Inflammatory macrophage treated with lipopolysaccharide for 1 hour (primary cell): Measurements from ENCODE around the gene ASL.
"Not testable (repeated sequence)": the region's sequence is repeated elsewhere in the genome, so short reads cannot be mapped to it uniquely, and the experiment has no call there.

Source experiments
- DNase-seq, 2 donors: peaks; one replicate each; pipeline ENCODE4 v3.0.0-alpha.2; 2020 to 2022

ASL gene

DNA sequence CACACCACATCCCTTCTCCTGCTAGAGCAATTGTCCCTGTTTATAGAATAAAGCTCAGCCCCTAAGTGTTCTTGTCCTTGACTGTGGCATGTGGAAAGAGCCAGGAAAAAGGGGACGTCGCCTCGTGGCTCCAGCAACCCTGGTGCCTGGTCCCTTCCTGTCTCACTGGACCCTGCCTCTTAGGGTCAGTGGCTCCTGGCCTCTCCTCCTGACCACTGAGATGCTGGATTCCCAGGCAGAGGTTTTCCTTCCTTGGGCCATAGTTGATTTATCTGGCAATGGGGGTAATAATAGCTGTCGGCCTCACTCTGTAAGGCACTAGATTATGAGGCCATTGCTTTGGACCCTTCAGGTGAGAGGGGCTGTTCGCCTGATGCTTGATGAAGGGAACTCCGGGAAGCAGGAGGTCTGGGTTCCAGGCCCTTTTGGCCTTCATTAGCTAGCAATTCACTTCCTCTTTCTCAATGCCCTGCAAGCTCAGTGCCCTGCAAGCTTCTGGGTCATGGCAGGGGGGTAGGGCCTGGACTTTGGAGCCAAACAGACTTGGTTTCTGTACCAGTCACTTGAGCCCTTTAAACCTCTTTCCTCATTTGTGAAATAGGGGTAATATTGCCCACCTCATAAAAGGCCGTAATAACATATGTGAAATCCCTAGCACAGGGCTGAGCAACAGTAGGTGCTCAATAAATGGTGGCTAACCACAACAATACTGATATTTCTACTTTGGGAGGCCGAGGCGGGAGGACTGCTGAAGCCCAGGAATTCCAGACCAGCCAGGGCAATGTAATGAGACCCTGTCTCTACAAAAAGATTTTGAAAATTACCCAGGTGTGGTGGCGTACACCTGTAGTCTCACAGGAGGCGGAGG, 1.1 kb downstream of the ASL start:
- DNase-seq: peak; percentile 8 to 9

DNA sequence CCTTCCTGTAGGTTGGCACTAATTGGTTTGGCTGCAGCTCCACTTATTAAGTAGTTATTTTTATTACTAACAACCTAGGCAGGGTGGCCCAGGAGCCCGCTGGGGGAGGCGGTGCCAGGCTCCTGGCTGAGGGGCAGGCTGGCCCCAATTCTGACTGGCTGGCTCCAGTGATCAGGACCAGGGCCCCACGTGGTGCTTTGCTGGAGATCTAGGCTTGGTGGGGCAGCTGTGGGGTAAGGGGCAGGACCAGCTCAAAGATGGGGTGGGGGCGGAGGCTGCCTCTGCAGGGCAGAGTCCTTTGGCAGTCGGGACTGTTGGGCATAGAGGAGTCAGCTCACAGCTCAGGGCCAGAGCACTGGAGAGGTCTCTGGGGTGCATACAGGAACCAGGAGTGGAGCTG, 2.4 kb downstream of the ASL start:
- DNase-seq: no peak

DNA sequence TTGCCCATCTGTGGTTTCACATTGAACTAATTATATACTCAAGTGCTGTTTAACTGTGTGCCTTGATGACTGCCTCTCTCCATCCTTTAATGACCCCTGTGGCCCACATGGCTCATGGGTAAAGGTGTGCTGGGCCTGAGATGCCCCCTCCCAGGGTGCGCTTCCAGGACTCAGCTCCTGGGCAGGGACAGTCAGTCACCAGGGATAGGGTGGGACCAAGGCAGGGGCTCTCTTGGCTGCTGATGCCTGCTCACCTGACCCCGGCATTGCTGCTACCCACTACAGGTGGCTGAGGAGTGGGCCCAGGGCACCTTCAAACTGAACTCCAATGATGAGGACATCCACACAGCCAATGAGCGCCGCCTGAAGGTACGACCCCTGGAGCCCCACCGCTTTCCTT, 6.5 kb downstream of the ASL start:
- no peak for DNase-seq

DNA sequence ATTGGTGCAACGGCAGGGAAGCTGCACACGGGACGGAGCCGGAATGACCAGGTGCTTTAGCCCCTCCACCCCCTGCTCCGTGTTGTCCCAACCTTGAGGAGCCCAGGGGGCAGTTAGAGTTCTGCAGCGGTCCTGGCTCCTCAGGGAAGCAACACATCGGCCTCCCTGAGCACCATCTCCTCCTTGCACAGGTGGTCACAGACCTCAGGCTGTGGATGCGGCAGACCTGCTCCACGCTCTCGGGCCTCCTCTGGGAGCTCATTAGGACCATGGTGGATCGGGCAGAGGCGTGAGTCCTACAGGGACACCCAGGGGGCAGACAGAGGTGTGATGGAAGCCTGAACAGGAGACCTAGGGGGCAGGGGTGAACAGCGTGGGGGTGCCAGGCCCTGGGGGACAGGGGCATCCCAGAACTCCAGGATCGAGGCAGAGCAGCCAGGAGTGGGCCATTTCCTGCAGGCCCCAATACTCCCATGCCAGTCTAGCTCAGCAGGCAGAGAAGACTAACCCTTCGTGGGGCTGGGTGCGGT, 7.3 kb downstream of the ASL start:
- DNase-seq: no peak

DNA sequence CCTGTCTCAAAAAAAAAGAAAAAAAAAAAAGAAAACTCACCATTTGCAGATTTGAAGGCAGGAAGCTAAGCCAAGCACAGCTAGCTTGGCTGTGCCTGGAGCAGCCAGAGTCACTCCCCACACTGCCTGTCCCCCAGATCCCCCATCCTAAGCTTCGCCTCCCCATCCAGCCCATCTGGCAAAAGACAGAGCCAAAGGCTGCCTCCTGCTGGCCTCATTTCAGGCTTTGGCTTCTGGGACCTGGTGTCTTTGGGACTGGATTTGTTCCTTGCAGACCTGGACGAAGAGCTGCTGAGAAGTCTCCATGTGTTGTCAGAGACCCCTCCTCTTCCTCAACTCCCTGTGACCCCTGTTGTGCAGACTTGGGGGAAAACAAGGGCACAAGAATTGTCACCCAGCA, 8.1 kb downstream of the ASL start:
- no peak for DNase-seq

DNA sequence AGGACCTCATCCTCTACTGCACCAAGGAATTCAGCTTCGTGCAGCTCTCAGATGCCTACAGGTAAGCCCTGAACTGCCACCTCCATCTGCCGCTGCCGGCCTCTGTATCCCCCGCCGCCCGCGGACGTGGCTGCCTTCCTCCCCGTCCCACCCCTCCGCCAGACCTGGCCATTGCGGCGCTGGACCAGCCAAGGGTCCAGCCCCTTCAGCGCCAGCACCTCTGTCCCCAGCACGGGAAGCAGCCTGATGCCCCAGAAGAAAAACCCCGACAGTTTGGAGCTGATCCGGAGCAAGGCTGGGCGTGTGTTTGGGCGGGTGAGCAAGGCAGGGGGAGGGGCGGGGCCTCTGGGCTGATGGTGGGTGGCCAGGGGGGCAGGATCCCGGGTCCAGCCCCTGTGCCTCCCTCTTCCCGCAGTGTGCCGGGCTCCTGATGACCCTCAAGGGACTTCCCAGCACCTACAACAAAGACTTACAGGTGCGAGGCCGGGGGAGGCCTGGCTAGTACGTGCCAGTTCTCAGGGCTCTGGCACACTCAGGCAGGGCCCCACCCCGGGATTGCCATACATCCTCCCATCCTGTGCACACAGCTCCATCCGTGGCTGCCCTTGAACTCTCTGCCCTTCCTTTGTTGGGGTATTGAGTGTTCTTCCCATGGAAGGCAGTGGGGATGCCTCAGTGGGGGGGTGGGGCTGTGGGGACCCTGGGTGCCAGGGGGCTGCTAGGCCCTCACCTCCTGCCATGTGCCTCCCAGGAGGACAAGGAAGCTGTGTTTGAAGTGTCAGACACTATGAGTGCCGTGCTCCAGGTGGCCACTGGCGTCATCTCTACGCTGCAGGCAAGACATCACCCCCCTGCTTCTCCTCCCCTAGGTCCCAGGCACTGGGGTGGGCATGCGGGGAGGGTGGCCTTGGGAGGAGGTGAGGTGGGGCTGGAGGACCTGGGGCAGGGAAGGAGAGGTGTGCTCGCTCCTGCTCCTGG, 13.5 kb downstream of the ASL start:
- no peak for DNase-seq

DNA sequence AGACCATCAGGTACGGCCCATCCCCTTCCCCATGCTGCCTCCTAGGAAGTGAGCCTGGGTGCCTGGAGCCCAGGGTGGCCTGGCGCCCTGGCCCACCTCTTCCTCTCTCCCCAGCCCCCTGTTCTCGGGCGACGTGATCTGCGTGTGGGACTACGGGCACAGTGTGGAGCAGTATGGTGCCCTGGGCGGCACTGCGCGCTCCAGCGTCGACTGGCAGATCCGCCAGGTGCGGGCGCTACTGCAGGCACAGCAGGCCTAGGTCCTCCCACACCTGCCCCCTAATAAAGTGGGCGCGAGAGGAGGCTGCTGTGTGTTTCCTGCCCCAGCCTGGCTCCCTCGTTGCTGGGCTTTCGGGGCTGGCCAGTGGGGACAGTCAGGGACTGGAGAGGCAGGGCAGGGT, 17.0 kb downstream of the ASL start:
- DNase-seq: no peak

DNA sequence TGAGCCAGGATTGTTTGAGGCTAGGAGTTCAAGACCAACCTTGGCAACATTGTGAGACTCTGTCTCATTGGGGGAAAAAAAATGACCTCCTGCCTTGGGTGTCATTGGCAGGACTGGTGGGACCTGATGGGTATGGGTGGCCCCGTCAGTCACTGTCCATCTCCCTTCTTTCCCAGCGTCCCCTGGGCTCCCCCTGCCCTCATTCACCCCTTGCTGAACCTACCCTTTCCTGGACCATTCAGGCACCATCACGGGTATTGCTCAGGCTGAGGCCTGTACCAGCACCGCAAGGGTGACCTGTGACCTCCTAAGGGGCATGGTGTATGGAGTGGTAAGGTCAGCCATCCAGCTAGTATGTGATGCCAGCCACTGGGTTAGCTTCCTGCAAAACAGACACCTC, 19.4 kb downstream of the ASL start:
- DNase-seq: no peak

DNA sequence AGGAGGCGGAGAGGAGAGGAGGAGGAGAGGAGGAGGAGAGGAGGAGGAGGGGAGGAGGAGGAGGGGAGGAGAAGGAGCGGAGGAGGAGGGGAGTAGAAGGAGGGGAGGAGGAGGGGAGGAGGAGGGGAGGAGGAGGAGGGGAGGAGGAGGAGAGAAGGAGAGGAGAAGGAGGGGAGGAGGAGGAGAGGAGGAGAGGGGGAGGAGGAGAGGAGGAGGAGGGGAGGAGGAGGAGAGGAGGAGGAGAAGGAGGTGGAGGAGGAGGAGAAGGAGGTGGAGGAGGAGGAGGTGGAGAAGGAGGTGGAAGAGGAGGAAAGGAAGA, 23.6 kb downstream of the ASL start:
- no peak for DNase-seq

DNA sequence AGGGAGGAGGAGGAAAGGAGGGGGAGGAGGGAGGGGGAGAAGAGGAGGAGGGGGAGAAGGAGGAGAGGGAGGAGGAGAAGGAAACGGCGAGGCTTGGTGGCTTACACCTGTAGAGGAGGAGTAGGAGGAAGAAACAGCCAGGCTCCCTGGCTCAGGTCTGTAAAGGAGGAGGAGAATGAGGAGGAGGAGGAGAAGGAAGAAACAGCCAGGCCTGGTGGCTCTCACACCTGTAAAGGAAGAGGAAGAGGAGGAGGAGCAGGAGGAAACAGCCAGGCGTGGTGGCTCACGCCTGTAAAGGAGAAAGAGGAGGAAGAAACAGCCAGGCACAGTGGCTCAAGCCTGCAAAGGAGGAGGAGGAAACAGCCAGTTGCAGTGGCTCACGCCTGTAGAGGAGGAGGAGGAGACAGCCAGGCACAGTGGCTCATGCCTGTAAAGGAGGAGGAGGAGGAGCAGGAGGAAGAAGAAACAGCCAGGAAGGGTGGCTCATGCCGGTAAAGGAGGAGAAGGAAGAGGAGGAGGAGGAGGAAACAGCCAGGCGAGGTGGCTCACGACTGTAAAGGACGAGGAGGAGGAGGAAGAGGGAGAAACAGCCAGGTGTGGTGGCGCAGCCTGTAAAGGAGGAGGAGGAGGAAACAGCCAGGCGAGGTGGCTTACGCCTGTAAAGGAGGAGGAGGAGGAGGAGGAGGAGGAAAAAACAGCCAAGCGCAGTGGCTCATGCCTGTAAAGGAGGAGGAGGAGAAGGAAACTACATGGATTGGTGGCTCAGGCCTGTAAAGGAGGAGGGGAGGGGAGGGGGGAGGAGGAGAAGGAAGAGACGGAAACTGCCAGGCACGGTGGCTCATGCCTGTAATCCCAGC, 24.2 kb downstream of the ASL start:
- peak; percentile 23 to 30 for DNase-seq

DNA sequence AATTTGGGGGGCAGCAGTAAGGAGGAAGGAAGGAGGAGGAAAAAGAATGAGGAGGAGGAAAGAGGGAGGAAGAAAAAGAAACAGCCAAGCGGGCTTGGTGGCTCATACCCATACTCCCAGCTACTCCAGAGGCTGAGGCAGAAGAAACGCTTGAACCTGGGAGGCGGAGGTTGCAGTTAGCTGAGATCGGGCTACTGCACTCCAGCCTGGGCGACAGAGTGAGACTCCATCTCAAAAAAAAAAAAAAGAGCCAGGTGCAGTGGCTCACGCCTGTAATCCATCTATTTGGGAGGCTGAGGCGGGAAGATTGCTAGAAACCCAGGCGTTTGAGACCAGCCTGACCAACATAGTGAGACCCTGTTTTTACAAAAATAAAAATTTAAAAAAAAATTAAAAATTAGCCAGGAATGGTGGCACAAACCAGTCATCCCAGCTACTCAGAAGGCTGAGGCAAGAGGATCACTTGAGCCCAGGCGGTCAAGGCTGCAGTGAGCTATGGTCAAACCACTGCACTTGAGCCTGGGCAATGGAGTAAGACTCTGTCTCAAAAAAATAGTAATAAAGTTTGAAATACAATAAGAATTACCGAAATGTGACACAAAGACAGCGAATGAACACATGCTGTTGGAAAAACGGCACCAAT, 24.9 kb downstream of the ASL start:
- no peak for DNase-seq

DNA sequence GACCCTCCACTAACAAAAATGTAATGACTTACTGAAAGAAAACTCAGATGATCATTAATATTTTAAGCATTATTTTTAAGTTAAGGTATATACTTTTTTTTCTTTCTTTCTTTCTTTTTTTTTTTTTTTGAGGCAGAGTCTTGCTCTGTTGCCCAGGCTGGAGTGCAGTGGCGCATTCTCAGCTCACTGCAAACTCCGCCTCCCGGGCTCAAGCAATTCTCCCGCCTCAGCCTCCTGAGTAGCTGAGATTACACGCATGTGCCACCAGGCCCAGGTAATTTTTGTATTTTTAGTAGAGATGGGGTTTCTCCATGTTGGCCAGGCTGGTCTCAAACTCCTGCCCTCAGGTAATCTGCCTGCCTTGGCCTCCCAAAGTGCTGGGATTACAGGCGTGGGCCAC, 26.5 kb downstream of the ASL start:
- DNase-seq: not testable (repeated sequence)

DNA sequence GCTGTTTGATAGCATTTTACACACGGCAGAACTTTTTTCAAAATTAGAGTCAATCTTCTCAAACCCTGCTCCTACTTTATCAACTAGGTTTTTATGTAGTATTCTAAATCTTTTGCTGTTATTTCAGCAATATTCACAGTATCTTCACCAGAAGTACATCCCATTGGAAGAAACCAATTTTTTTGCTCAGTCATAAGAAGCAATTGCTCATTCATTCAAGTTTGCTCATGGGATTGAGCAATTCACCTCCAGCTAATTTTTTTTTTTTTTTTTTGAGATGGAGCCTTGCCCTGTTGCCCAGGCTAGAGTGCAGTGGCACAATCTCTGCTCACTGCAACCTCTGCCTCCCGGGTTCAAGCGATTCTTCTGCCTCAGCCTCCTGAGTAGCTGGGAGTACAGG, 28.4 kb downstream of the ASL start:
- peak in 1 of 2 donors; percentile 15 for DNase-seq

DNA sequence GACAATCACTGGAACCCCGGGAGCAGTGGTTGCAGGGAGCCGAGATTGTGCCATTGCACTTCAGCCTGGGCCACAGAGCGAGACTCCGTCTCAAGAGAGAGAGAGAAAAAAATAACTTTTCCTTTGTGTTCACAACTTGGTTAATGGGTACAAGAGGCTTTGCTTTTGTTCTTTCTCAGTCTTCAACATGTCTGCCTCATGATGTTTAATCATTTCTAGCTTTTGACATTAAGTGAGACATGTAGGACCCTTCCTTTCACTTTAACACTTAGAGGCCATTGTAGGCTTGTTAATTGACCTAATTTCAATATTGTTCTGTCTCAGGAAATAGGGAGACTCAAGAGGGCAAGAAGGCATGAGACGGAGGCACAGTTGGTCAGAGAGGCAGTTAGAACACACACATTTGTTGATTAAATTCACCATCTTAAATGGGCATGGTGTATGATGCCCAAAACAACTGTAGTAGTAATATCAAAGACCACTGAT, 29.7 kb downstream of the ASL start:
- no peak for DNase-seq

DNA sequence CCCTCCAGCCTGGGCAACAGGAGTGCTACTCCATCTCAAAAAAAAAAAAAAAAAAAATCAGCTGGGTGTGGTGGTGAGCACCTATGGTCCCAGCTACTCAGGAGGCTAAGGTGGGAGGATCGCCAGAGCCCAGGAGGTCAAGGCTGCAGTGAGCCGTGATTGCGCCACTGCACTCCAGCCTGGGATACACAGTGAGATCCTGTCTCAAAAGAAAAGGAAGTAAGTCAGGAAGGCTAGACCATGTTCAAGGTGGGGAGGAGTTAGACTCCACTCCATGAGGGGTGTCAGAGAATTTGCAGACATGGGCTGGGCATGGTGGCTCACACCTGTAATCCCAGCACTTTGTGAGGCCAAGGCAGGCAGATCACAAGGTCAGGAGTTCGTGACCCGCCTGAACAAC, 32.8 kb downstream of the ASL start:
- not testable (repeated sequence) for DNase-seq

DNA sequence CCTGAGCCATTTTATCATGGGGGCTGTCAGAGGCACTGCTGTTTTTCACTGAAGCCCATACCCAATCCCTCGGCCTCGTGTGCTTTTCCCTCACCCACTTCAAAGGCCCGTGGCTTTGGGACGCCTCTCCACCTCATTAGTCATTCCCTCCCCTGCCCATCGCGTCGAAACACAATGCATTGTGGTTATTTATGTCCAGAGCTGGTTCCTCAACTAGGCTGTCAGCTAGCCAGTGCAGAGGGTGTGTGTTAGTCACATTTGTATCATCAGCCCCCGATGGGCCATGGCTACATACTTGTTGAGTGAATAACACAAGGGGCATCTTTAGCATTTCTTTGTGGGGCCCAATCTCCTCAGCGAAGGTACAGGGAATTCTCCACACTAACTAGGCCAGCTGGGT, 35.2 kb downstream of the ASL start:
- peak in 1 of 2 donors; percentile 24 for DNase-seq

DNA sequence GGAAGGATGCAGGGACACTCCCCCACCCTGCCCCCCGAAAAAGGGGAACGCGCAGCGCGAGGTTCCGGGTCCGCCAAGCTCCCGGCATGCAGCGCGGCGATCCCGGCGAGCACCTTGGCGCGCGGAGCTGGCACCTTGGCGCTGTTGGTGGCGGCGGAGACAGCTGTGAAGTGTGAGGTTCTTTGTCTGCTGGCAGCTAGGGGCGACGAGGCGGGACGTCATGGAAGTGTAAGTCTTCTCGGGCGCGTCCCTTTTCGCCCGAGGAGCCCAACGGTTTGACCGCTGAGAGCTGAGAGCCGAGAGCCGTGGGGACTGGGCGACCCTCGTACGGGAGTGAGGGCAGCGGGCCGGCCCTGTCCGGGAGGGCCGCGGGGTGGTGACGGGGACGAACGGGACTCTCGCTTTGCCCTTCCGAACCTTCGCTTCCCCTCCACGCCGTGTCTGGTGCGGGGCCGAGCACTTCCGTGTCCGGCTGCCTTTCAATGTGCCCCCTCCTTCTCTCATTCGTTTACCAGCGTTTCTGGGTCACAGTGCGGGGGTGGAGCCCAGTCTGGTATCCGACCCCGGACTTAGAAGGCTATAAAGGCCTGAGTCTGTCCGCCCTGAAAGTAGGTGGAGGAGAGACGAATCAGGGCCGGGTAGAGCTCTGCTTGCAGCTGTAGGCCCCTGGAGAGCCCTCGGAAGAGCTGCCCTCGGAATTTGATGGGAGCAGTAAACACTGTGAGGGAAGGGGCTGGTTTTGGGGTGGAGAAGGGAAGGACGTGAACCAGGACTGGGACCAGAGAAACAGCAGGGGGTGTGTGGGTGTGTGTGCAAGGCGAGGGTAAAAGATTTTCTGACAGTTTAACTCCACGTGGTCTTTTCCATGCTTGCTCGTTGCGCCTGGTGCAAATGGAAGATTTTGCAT, 39.4 kb downstream of the ASL start, which contains the start of gene CRCP:
TSS of gene CRCP (plus strand) at position 105 of the 907 bp plus-strand sequence. CDS start at position 221, 116 bp downstream.
- peak; percentile 58 to 76 for DNase-seq

DNA sequence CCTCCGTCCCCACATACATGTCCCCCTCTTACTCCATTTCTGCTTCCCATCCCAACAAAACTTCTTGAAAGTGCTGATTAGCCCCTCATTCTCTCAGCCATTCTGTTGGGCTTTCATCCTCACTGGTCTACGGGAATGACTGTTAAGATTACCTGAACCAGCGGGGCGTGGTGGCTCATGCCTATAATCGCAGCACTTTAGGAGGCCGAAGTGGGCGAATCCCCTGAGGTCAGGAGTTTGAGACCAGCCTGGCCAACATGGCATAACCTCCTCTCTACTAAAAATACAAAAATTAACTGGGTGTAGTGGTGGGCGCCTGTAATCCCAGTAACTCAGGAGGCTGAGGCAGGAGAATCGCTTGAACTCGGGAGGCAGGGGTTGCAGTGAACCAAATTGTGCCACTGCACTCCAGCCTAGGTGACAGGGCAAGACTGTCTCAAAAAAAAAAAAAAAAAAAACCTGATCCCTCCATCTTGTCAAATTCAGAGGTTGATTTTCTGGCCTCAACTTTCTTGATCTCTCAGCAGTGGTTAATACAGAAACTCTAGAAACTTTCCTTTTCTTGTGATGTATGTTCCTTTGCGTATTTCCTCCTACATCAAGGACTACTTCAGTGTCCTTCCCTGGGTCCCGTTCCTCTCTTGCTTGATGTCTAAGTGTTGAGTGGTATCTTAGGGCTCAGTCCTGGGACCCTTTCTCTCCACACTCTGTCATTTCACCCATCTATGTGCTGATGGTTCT, 41.2 kb downstream of the ASL start:
- DNase-seq: not testable (repeated sequence)

DNA sequence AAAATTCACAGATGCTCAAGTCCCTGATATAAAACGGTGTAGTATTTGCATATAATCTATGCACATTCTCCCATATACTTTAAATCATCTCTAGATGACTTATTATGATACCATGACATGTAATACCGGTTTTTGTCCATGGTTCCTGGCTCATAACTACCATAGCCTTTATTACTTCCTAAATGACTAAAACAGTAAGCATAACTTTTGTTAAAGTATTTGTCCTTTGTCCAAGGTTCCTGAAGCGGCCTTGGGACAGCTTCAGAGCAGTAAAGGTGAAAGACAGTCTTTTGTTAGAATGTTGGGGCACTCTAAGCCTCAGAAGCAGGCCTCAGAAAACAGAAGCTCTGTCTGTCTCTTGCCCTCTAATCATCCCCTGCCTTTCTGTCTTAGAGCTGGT, 43.0 kb downstream of the ASL start:
- DNase-seq: no peak

DNA sequence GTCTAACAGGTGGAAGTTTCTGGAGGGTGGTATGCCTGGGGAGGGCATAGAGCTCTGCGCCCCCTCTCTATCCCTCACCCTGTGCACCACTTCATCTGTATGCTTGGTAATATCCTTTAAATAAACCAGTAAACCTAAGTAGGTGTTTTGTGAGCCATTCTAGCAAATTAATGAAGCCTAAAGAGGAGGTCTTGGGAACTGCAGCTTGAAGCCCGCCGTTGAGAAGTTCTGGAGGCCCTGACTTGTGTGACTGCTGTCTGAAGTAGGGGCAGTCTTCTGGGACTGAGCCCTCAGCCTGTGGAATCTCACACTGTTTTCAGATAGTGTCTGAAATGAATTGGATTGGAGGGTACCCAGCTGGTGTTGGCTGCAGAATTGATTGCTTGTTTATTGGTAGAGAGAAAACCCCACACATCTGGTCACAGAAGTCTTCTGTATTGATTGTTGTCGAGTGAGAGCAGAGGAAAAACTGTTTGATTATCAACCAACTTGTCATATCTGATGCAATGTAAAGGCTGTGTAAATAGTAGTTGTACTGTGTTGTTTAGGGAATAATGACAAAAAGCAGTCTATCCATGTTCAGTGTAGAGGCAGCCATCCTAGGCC, 43.7 kb downstream of the ASL start:
- no peak for DNase-seq
